Measurements from ENCODE around the gene H2BK1. TPM values are rescaled to one million over a fixed set of nuclear protein-coding genes. Genes with fewer than 3 reads are reported as not detected.

Gene H2BK1
- total RNA-seq, 1 experiment from 2014 or later: not detected

GRCh38 chr7:151231080-151231479 is 20.8 kb upstream of the H2BK1 start:
- no peaks in the 10 kb centered on the region for H3K27me3 ChIP-seq (ENCODE audit: control insufficient read depth, insufficient read depth, low read length)
- intact Hi-C loops (cut with micrococcal nuclease; ENCODE audit: unreplicated experiment): no loop called here
- DNase-seq (ENCODE audit: low read depth, low spot score) (no peak), ATAC-seq (no peak)
- no peaks in the 10 kb centered on the region for H3K9me3 ChIP-seq (ENCODE audit: control insufficient read depth, insufficient read depth, low read depth, low read length)
- TF ChIP-seq REST (IDR thresholded peaks at IDR 0.05; ENCODE audit: insufficient read depth in 1 of 2, low read depth in 2 of 2, low read length in 1 of 2): no peak
- TF ChIP-seq CTCF (IDR thresholded peaks at IDR 0.05): no peak
- no peak for TF ChIP-seq POLR2AphosphoS5 (IDR thresholded peaks at IDR 0.05; ENCODE audit: low read depth, low read length)
- TF ChIP-seq TCF7L2 (IDR thresholded peaks at IDR 0.05; ENCODE audit: low read depth, low read length): no peak
- TF ChIP-seq SIN3A (IDR thresholded peaks at IDR 0.05; ENCODE audit: borderline replicate concordance, insufficient read depth, low read depth, low read length): no peak
- H3K27ac ChIP-seq (ENCODE audit: low read length): no peak overlapping the region
- peaks cover 20% of the 10 kb centered on the region for H3K4me1 ChIP-seq (ENCODE audit: control insufficient read depth, insufficient read depth, low read length)
- BruUV-seq (replicated peaks): no TSS peak
- ChIA-PET POLR2A (no interaction called here), CTCF (interaction anchor here (0.6 kb wide), 1 partner anchor 61 kb away, joined by 4 read pairs; no protein-coding TSS in a partner anchor)
- in situ Hi-C loops (cut with HindIII; ENCODE audit: low pct_unique_long_range_greater_than_20kb, low sequenced_read_pairs): no loop called here
- H3K36me3 ChIP-seq (ENCODE audit: control insufficient read depth, insufficient read depth, low read length): peaks cover 4% of the 10 kb centered on the region; the same call in 1 of the 2 replicates
- H3K4me3 ChIP-seq (ENCODE audit: low read depth in 2 of 2, low read length in 2 of 2): no peak overlapping the region

GRCh38 chr7:151229249-151229648 is 19.0 kb upstream of the H2BK1 start:
- H3K27me3 ChIP-seq (ENCODE audit: control insufficient read depth, insufficient read depth, low read length): no peaks in the 10 kb centered on the region
- DNase-seq (ENCODE audit: low read depth, low spot score) (no peak), ATAC-seq (no peak)
- H3K4me1 ChIP-seq (ENCODE audit: control insufficient read depth, insufficient read depth, low read length): peaks cover 29% of the 10 kb centered on the region
- no peaks in the 10 kb centered on the region for H3K9me3 ChIP-seq (ENCODE audit: control insufficient read depth, insufficient read depth, low read depth, low read length)
- intact Hi-C loops (cut with micrococcal nuclease; ENCODE audit: unreplicated experiment): no loop called here
- ChIA-PET POLR2A (interaction anchor here (0.6 kb wide), 1 partner anchor 10 kb away, joined by 3 read pairs; no protein-coding TSS in a partner anchor), CTCF (no interaction called here)
- no peak overlapping the region for H3K4me3 ChIP-seq (ENCODE audit: low read depth in 2 of 2, low read length in 2 of 2)
- H3K27ac ChIP-seq (ENCODE audit: low read length): no peak overlapping the region
- TF ChIP-seq SIN3A (IDR thresholded peaks at IDR 0.05; ENCODE audit: borderline replicate concordance, insufficient read depth, low read depth, low read length) (no peak), TCF7L2 (IDR thresholded peaks at IDR 0.05; ENCODE audit: low read depth, low read length) (no peak), REST (IDR thresholded peaks at IDR 0.05; ENCODE audit: insufficient read depth in 1 of 2, low read depth in 2 of 2, low read length in 1 of 2) (no peak), CTCF (IDR thresholded peaks at IDR 0.05) (no peak), POLR2AphosphoS5 (IDR thresholded peaks at IDR 0.05; ENCODE audit: low read depth, low read length) (no peak)
- peaks cover 10% of the 10 kb centered on the region; the same call in 1 of the 2 replicates for H3K36me3 ChIP-seq (ENCODE audit: control insufficient read depth, insufficient read depth, low read length)
- BruUV-seq (replicated peaks): no TSS peak
- in situ Hi-C loops (cut with HindIII; ENCODE audit: low pct_unique_long_range_greater_than_20kb, low sequenced_read_pairs): no loop called here

Measured in Panc1 (cell line).